ENCODE results near the gene AGPAT4.

The AGPAT4 gene

GRCh38 chr6:161095916-161096315 is 177.9 kb downstream of the AGPAT4 start:
- Histone ChIP-seq H3K36me3 (ENCODE audit: control insufficient read depth, insufficient read depth, low read length, severe bottlenecking) (peaks cover 52% of the 10 kb centered on the region), H3K27me3 (replicated peaks; ENCODE audit: control insufficient read depth, insufficient read depth, low read length) (no peaks in the 10 kb centered on the region), H3K9me3 (ENCODE audit: control insufficient read depth, low read length) (no peaks in the 10 kb centered on the region), H3K4me1 (ENCODE audit: control insufficient read depth, insufficient read depth, low read length) (peaks cover 15% of the 10 kb centered on the region), H3K9ac (ENCODE audit: low read length) (no peak overlapping the region), H3K4me3 (ENCODE audit: low read length) (no peak overlapping the region)
- DNase-seq (ENCODE audit: low read depth), result peak; percentile 53

GRCh38 chr6:161094955-161095354 is 178.9 kb downstream of the AGPAT4 start:
- H3K9ac ChIP-seq (ENCODE audit: low read length), result no peak overlapping the region
- H3K27me3 ChIP-seq (replicated peaks; ENCODE audit: control insufficient read depth, insufficient read depth, low read length), result no peaks in the 10 kb centered on the region
- H3K9me3 ChIP-seq (ENCODE audit: control insufficient read depth, low read length), result no peaks in the 10 kb centered on the region
- no peak for DNase-seq (ENCODE audit: low read depth)
- peaks cover 15% of the 10 kb centered on the region for H3K4me1 ChIP-seq (ENCODE audit: control insufficient read depth, insufficient read depth, low read length)
- peaks cover 52% of the 10 kb centered on the region for H3K36me3 ChIP-seq (ENCODE audit: control insufficient read depth, insufficient read depth, low read length, severe bottlenecking)
- no peak overlapping the region for H3K4me3 ChIP-seq (ENCODE audit: low read length)

GRCh38 chr6:161091972-161092701 is 181.7 kb downstream of the AGPAT4 start:
- Histone ChIP-seq H3K4me3 (ENCODE audit: low read length) (no peak overlapping the region), H3K4me1 (ENCODE audit: control insufficient read depth, insufficient read depth, low read length) (peaks cover 15% of the 10 kb centered on the region), H3K9ac (ENCODE audit: low read length) (no peak overlapping the region), H3K27me3 (replicated peaks; ENCODE audit: control insufficient read depth, insufficient read depth, low read length) (no peaks in the 10 kb centered on the region), H3K9me3 (ENCODE audit: control insufficient read depth, low read length) (no peaks in the 10 kb centered on the region), H3K36me3 (ENCODE audit: control insufficient read depth, insufficient read depth, low read length, severe bottlenecking) (peaks cover 54% of the 10 kb centered on the region)
- no peak for DNase-seq (ENCODE audit: low read depth)

GRCh38 chr6:161091151-161091550 is 182.7 kb downstream of the AGPAT4 start:
- Histone ChIP-seq H3K4me1 (ENCODE audit: control insufficient read depth, insufficient read depth, low read length) (peaks cover 15% of the 10 kb centered on the region), H3K9ac (ENCODE audit: low read length) (no peak overlapping the region), H3K9me3 (ENCODE audit: control insufficient read depth, low read length) (no peaks in the 10 kb centered on the region), H3K27me3 (replicated peaks; ENCODE audit: control insufficient read depth, insufficient read depth, low read length) (no peaks in the 10 kb centered on the region), H3K36me3 (ENCODE audit: control insufficient read depth, insufficient read depth, low read length, severe bottlenecking) (peaks cover 56% of the 10 kb centered on the region), H3K4me3 (ENCODE audit: low read length) (no peak overlapping the region)
- no peak for DNase-seq (ENCODE audit: low read depth)

- no peaks in the 10 kb centered on the region for H3K9me3 ChIP-seq (ENCODE audit: control insufficient read depth, low read length)
- peaks cover 70% of the 10 kb centered on the region for H3K36me3 ChIP-seq (ENCODE audit: control insufficient read depth, insufficient read depth, low read length, severe bottlenecking)
- DNase-seq (ENCODE audit: low read depth), result peak; percentile 8
- no peaks in the 10 kb centered on the region for H3K27me3 ChIP-seq (replicated peaks; ENCODE audit: control insufficient read depth, insufficient read depth, low read length)
- H3K4me1 ChIP-seq (ENCODE audit: control insufficient read depth, insufficient read depth, low read length), result peaks cover 12% of the 10 kb centered on the region
- H3K9ac ChIP-seq (ENCODE audit: low read length), result no peak overlapping the region
- H3K4me3 ChIP-seq (ENCODE audit: low read length), result no peak overlapping the region
Measured at GRCh38 chr6:161088676-161089328, 185.1 kb downstream of the AGPAT4 start.

GRCh38 chr6:161085246-161085645 is 188.6 kb downstream of the AGPAT4 start:
- H3K9ac ChIP-seq (ENCODE audit: low read length), result no peak overlapping the region
- DNase-seq (ENCODE audit: low read depth), result no peak
- peaks cover 90% of the 10 kb centered on the region for H3K36me3 ChIP-seq (ENCODE audit: control insufficient read depth, insufficient read depth, low read length, severe bottlenecking)
- no peaks in the 10 kb centered on the region for H3K9me3 ChIP-seq (ENCODE audit: control insufficient read depth, low read length)
- no peak overlapping the region for H3K4me3 ChIP-seq (ENCODE audit: low read length)
- H3K4me1 ChIP-seq (ENCODE audit: control insufficient read depth, insufficient read depth, low read length), result peaks cover 2% of the 10 kb centered on the region
- H3K27me3 ChIP-seq (replicated peaks; ENCODE audit: control insufficient read depth, insufficient read depth, low read length), result no peaks in the 10 kb centered on the region

GRCh38 chr6:161082215-161082614 is 191.6 kb downstream of the AGPAT4 start:
- Histone ChIP-seq H3K27me3 (replicated peaks; ENCODE audit: control insufficient read depth, insufficient read depth, low read length) (no peaks in the 10 kb centered on the region), H3K4me1 (ENCODE audit: control insufficient read depth, insufficient read depth, low read length) (peaks cover 2% of the 10 kb centered on the region), H3K36me3 (ENCODE audit: control insufficient read depth, insufficient read depth, low read length, severe bottlenecking) (peaks cover 60% of the 10 kb centered on the region), H3K9ac (ENCODE audit: low read length) (no peak overlapping the region), H3K9me3 (ENCODE audit: control insufficient read depth, low read length) (no peaks in the 10 kb centered on the region), H3K4me3 (ENCODE audit: low read length) (no peak overlapping the region)
- DNase-seq (ENCODE audit: low read depth), result no peak

GRCh38 chr6:161080263-161080970 is 193.4 kb downstream of the AGPAT4 start:
- no peak overlapping the region for H3K4me3 ChIP-seq (ENCODE audit: low read length)
- H3K27me3 ChIP-seq (replicated peaks; ENCODE audit: control insufficient read depth, insufficient read depth, low read length), result no peaks in the 10 kb centered on the region
- no peaks in the 10 kb centered on the region for H3K9me3 ChIP-seq (ENCODE audit: control insufficient read depth, low read length)
- peaks cover 50% of the 10 kb centered on the region for H3K36me3 ChIP-seq (ENCODE audit: control insufficient read depth, insufficient read depth, low read length, severe bottlenecking)
- no peak for DNase-seq (ENCODE audit: low read depth)
- no peak overlapping the region for H3K9ac ChIP-seq (ENCODE audit: low read length)
- peaks cover 2% of the 10 kb centered on the region for H3K4me1 ChIP-seq (ENCODE audit: control insufficient read depth, insufficient read depth, low read length)

Measured in adipocyte (in vitro differentiated cells).